NCI-H69 (cell line): Measurements from ENCODE around the gene ATOSA.

Experiments used
- DNase-seq: peaks from one replicate; lab custom pipeline; 2025; lab: John Stamatoyannopoulos, UW

ATOSA gene, protein sequence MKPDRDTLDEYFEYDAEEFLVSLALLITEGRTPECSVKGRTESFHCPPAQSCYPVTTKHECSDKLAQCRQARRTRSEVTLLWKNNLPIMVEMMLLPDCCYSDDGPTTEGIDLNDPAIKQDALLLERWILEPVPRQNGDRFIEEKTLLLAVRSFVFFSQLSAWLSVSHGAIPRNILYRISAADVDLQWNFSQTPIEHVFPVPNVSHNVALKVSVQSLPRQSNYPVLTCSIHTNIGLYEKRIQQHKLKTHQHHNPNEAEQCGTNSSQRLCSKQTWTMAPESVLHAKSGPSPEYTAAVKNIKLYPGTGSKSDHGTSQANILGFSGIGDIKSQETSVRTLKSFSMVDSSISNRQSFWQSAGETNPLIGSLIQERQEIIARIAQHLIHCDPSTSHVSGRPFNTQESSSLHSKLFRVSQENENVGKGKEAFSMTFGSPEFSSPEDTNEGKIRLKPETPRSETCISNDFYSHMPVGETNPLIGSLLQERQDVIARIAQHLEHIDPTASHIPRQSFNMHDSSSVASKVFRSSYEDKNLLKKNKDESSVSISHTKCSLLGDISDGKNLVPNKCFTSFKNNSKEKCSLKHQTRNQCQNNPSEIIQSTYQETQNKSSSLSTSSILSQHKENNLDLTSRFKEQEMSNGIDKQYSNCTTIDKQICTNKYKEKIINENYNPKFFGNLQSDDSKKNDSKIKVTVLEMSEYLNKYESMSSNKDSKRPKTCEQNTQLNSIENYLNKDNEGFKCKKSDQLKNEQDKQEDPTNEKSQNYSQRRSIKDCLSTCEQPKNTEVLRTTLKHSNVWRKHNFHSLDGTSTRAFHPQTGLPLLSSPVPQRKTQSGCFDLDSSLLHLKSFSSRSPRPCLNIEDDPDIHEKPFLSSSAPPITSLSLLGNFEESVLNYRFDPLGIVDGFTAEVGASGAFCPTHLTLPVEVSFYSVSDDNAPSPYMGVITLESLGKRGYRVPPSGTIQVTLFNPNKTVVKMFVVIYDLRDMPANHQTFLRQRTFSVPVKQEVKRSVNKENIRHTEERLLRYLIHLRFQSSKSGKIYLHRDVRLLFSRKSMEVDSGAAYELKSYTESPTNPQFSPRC

DNA sequence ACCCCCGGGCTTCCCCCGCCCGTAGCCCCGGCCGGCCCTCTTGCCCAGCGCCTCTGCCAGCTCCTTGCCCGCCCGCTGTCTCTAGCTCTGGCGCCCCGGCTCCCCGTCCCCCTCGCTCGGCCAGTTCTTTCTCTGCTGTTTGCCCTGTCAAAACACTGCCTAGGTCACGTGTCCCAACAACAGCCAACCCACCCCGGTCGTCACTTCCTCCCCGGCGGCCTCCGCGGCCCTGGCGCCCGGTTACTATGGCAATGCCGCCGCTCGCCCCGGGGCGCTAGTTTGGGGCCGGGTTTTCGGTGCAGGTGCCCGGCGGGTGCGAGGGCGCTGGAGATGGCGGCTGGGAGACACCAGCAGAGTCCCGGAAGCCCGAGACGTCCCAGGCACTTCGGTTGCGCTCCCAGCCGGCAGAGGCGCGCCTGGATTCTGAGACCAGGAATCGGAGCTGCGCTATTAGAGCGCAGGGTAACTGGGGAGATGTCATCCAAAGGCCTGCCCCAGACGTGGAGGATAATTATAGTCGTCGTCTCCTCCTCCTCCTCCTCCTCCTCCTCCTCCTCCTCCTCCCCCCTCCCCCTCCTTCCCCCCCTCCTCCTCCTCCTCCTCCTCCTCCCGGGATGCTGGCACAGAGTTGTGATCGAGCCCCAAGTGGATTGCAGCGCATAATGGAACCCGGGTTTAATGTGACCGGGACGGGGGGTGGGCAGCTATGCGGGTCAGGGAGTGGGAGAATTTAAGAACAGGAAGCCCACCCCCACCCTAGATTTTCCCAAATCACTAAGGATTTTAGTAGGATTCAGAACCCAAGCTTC, at the start of gene ATOSA:
ATOSA (minus strand) TSS at position 157 of the 809 bp plus-strand sequence. CDS start 1,367 bp downstream, outside the sequence.
- peak; percentile 98 for DNase-seq

DNA sequence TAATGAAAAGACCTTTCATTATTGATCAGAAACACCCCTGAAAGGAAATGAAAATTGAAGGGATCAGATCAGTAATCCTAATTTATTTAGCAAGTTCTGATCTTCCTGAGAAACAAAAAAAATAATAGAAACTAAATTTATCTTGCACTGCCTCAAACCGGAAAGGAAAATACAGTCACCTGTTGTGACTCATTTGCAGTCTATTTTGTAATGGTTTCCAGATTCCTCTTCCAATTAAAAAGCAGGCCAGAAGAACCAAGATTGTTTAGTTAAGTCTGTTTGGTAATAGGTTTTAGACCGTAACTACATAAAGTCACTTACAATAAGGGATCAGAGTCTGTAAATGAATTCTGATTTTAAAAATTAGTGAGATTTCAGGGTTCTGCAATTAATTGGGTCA, 49.7 kb upstream of the ATOSA start:
- DNase-seq, result no peak

DNA sequence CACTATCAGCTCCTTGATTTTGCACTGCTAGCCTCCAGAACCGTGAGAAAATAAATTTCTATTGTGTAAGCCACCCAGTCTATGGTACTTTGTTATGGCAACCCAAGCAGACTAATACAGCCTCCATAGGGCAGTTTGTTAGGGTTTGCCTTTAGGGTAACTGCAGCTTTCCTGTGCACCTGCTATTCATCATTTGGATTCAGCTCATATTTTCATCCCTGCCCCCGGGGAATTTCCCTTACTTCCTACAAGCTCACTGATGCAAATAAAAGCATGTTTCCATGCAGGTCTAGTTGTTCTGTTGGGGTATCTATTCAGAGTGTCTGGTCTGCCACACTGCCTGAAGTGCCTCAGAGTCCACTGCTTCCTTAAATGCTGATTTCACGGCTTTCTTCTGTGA, 48.6 kb upstream of the ATOSA start:
- peak; percentile 26 for DNase-seq

DNA sequence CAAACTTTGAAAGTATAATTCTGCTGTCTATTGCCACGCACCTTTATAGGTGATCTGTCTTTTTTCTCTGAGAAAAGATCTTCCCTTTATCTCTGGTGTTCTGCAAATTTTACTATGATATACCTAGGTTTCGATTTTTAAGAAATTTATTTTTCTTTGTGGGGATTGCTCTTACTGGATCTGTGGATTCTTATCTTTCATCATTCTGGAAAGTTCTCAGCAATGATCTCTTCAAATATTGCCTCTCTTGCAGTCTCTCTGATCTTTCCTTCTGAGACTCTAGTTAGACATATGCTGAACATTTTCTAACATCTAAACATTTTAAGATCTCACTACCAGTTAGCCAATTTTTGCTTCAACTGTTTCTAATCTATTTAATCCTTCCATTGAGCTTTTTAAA, 47.0 kb upstream of the ATOSA start:
- no peak for DNase-seq

DNA sequence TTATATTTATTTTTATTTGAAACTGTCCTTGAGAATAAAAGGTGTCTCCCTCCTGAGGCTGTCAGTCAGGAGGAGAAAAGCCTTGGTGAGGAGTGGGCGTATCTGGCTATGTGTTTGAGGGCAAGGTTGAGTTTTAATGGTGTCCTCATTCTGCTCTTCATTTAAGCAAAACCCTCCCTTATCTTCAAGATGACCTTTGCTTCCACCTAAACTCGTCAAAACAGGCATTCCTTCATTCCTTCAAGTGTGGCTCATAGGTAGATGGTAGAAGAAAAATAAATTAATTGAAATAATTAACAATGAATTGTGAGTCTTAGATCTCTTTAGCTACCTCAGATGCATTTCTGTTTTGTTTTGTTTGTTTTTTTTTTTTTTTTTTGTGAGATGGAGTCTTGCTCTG, 39.4 kb upstream of the ATOSA start:
- no peak for DNase-seq

DNA sequence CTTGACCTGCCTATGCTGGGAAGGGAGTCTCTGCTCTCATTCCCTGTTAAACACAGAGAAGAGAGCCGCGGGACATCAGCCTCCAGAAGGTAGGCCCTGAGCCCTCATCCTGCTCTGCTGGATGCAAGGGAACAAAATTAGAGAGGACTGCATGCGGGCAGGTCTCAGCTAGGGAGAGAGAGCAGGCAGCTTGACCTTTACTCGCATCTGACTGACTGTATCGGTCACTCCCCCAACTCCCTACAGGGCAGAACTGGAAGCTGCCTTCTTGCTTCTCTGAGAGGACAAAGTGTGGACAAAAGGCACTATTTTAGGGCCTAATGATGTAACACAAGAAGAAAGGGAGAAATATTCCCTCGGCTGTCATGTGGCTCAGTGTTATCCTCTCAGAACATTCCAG, 38.7 kb upstream of the ATOSA start:
- no peak for DNase-seq

DNA sequence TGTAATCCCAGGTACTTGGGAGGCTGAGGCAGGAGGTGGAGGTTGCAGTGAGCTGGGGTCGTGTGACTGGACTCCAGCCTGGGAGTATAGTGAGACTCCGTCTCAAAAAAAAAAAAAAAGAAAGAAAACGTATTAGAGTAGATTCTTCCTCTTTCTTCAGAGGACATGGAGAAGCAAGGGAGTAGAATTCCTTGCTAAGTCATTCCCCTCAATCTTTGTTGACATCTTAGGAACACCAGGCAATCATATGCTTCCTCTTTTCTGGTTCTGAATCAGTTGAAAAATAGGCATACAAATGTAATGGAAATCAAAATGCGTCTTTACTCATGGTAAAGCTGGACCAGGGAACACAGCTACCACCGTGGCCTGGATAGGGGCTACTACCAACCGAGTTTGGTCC, 38.3 kb upstream of the ATOSA start:
- no peak for DNase-seq

DNA sequence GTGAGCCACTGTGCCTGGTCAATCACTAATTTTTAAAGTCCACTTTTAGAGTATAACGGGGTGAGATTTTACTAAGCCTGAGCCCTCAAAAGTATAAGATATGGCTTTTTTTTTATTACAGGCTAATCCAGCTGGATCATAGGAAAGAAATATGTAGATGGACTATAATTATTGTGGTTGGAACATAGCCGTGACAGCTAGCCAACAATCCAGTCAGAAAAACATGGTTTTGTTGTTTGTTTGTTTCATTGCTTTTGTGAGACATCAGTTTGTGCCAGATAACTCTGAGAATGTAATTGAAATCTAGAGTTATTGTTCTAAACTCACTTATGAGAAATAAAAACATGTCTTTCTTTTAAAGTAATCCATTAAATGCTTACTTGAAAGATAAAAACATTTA, 37.3 kb upstream of the ATOSA start:
- DNase-seq, result no peak

DNA sequence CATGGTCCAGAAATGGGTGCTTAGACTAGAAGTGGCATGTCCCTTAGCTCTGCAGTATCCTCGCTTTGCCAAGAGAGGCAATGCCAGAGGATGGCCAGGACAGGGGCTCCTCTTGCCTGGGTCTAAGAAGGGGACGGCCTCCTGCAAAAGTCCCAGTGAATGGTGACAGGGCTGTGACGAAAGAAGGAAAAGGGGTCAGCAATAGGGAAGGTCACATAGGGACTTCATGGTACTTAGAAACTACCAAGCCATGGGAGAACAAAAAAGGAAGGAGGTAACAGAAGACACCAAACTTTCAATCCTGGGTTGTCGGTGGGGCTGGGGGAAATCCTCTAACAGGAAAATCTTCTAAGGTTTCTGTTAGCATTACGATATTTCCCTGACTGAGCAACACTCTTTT, 36.2 kb upstream of the ATOSA start:
- no peak for DNase-seq

DNA sequence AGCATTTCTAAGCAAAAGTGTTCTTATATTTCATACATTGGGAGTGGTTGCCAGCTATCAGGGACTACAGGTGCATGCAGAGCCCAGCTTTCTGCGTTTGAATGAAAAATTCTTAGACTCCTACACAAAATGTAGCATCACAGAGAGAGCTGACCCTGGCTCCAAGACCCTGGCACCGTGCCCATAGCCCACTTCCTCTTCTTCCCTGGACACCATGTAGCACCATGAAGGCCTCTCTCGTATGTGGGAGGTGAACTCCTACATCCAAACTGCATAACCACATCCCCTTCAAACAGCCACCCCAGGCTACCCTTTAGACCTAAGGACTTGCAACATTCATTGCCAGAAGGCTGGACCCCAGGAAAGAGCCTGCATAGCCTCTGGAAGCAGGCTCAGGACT, 35.8 kb upstream of the ATOSA start:
- DNase-seq, result no peak

DNA sequence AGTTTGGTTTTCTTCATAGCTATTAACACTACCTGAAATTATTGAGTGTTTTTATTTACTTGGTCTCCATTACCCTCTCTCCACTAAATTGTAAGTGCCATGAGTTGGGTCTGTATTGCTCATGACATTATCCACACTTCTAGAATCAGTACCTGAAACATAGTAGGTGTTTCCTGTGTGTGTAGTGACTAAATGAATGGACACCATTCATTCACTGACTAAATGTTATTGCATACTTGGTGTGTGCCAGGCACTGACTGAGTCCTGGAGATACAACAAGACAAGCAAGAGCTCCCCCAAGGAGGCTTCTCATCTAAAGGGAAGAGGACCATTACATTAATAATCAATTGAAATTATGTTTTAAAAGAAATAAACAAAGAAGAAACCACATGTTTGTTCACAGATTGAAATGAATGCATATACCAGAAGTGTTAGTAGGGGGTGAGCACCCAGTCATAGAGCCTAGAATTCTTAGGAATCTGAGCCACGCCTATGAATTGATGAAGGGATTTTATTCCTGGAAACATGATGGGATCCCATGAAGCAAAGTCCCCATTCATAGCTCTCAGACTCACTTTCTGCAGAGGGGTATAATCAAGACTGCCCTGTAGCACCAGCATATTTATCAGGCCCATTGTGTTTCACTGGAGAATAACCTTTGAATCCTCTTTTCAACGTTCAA, 31.7 kb upstream of the ATOSA start:
- DNase-seq, result no peak

DNA sequence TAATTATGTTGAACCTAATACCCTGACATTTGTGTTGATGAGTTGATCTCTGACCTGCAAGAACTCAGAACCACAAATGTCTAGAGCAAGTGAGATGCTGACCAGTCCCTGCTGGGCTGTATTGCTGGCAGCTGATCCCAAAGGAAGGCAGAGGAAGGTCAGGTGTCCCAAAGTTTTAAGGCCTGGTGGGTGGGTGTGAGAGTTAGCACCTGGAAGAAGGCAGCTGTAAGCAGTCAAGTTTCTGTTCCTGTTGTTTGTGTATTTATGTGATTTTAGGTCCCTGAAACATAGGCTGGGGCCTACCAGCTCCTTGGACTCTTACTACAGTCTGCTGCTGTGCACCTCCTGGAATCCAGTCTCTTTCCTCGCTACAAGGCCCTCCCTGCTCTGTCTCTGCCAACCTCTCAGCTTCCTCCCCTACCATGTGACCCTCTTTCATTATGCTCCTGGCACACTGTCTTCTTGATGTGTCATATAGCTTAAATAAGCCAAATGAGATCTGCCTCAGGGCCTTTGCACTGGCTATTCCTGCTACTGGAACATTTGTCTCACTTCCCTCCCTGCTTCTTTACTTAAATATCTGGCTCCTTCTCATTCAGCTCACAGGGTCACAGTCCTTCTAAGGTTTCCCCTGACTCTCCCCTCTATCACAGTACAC, 31.0 kb upstream of the ATOSA start:
- DNase-seq, result peak; percentile 17

DNA sequence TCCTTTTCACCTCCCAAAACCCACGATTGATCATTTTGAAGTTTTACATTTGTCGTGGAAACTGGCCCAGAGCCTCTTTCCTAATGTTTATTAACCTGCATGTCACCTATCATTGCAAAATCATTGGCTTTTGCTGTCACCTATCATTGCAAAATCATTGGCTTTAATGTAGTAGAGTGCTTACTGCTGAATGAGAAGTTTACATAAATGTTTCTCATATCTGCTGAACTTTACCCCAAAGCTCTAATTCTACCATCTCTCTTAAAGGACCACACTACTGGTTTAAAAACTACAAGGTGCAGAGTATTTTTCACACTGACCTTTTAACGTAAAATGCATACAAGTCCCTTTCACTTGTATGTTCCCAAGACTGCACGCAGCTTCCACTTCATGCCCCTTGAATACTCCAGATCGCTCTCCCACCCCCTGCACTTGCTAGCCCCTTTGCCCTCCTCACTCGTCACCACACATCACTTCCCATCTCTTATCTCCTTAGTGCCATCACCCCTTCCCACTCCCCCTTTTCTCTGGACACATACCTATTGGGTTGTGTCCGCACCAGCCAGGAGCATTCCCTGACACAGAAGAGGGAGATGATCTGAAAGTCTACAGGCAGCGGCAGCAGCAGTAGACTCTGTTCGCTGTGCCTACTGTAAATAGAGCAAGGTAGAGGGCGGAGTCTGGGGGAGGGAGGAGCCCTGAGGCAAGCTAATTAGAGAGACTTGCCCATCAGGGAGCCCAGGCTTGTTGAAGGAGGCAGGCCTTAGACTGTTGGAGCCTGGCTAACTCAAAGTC, 30.2 kb upstream of the ATOSA start:
- peak; percentile 92 for DNase-seq

DNA sequence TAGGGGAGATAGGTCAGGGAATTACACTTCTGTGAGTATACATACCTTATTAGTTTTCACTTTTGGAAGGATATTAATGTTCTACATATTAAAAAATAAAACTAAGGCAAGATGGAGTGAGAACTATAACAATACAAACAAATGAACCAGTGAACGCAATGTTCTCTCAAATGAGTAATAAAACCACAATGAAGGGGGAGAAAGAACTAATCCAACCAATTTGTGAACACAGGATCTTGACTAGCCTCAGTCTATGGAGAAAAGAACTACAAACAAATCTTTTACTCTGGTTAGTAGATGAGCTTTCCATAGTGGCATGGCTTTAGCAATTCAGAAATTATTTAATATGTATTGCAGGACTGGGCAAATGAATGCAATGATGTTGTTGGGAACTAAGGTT, 26.9 kb upstream of the ATOSA start:
- no peak for DNase-seq

DNA sequence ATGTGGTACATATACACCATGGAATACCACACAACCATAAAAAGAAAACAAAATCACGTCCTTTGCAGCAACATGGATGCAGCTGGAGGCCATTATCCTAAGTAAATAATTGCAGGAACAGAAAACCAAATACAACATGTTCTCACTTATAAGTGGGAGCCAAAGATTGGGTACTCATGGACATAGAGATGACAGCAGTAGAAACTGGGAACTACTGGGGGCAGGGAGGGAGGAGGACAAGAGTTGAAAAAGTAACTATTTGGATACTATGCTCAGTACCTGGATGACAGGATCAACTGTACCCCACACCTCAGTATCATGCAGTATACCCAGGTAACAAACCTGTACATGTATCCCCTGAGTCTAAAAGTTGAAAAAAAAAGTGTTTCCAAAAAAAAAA, 23.2 kb upstream of the ATOSA start:
- DNase-seq, result no peak

DNA sequence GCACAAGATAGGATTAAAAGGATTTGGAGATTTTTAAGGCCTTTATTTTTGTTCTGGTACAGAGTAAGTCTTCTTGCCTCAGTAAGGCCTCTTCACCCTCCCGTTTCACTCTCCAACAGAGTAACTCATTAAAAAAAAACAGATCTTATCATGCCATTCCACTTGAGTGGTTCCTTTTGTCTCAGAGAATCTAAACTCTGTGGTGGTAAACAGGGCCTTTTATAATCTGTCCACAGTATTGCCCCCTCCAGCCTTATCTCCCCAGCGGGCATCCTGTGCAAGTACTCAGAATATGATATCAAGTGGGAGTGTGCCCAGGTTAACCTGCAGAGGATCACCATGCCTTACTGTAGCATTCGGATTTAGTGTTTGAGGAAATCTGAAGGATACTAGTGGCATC, 20.3 kb upstream of the ATOSA start:
- DNase-seq, result peak; percentile 29

DNA sequence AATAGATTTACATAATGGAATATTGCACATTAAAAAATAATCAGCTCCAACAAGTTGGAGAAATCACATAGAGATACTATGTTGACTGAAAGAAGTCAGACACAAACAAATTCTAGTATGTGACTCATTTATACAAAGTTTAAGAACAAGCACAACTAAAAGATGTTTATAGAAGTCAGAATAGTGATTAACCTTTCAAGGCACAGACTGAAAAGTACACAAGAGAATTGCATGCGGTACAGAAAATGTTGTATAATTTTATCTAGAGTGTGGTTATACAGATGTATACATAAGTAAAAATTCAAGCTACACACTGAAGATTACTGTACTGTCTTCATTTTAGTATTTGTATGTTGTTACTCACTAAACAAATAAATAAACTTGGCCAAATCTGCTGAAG, 19.3 kb upstream of the ATOSA start:
- no peak for DNase-seq

DNA sequence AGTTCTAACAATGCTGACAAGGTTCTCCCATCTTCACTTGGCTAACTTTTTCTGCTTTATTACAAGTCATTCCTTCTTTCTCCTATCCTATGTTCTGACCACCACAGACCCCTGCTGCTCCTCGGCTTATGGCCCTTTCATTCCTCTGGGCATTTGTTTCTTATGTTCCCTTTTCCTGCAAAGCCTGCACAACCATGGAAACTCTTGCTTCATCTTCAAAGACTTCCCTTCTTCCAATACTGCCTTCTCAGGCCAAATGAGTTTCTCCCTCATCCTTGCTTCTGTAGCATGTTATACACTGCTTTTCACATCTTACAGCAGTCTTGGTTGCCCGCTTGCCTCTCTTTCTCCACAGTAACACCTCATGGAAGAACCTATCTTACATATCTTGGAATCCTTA, 17.9 kb upstream of the ATOSA start:
- DNase-seq, result no peak

DNA sequence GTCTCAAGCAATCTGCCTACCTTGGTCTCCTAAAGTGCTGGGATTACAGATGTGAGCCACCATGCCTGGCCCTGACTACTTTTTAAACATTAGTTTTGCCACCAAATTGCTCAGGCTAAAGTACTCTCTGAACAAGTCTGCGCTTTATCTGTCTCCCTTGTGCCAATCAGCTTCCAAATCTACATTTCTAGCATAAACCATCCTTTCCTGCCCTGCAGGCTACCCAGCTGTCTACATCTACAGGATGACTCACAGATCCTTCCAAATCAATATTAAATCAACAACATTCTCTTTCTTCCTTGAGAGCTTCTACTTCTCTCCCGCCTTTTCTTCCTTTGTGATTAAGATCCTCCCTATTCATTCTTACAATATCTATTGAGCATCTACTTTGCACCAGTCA, 16.0 kb upstream of the ATOSA start:
- no peak for DNase-seq

DNA sequence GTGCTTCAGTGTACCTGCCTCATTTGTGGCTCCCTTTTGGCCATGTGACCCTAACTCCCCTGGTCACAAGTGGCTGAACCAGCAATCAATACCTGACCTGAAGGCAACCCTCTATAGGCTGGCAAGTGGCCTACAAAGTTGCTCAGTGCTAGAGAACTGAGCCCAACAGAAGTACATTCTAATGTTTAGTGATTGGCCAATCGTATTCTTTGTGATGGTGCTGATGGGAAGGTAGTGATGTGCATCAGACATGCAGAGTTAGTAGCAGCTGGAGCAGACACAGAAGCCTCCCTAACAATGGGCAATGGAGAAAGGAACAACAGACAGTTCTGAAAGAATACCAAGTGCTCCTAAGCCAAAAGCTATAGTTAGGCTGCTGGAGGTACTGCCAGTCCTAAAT, 10.4 kb upstream of the ATOSA start:
- no peak for DNase-seq
